IMR-90 (cell line): ENCODE measurements around the gene ASAH2. TPM values are rescaled to one million over a fixed set of nuclear protein-coding genes. Genes with fewer than 3 reads are reported as not detected.

Source experiments
- ATAC-seq: fragments of 200-7000 bp; cut with Tn5 transposase; 2 replicates; pipeline ENCODE4 v1.9.1; 2020; ENCODE audit warnings: low read depth, mild to moderate bottlenecking, moderate library complexity
- BruUV-seq: library from RNA; stranded (reverse); fragments of 400-500 nt; replicated peaks from 2 replicates; lab custom pipeline; 2021; lab: Mats Ljungman, UMichigan
- CTCF ChIA-PET: fragments of 300-600 bp; formaldehyde crosslinking; extraction: SDS; loops from one replicate; lab custom pipeline; 2021; ENCODE audit warnings: antibody characterized with exemption; lab: Yijun Ruan, JAX
- POLR2A ChIA-PET: fragments of 300-600 bp; sonication (Branson Sonifier 250); formaldehyde crosslinking; loops from one replicate; lab custom pipeline; 2022; ENCODE audit warnings: antibody characterized with exemption; ENCODE audit not compliant: unreplicated experiment; lab: Charles Lee
- DNase-seq: peaks from one replicate; pipeline ENCODE4 v3.0.0; 2013
- H2AFZ ChIP-seq: replicated peaks from 2 replicates; pipeline ENCODE3; 2013; ENCODE audit warnings: low read length, mild to moderate bottlenecking; ENCODE audit not compliant: poor library complexity
- H2AK5ac ChIP-seq: 2 replicates; pipeline ENCODE4 v1.6.1; 2013; ENCODE audit warnings: low read depth, low read length, inconsistent platforms
- H2AK9ac ChIP-seq: replicated peaks from 2 replicates; pipeline ENCODE3; 2013; ENCODE audit warnings: mild to moderate bottlenecking, low read depth, low read length, moderate library complexity; ENCODE audit not compliant: poor library complexity
- H2BK120ac ChIP-seq: 2 replicates; pipeline ENCODE4 v1.6.1; 2013; ENCODE audit warnings: low read depth, low read length, inconsistent platforms
- H2BK15ac ChIP-seq: 3 replicates; pipeline ENCODE4 v1.6.1; 2013; ENCODE audit warnings: low read depth, low read length, inconsistent platforms
- H2BK20ac ChIP-seq: 2 replicates; pipeline ENCODE4 v1.6.1; 2013; ENCODE audit warnings: low read depth, mild to moderate bottlenecking, inconsistent platforms, low read length, moderate library complexity
- H2BK5ac ChIP-seq: 2 replicates; pipeline ENCODE4 v1.6.1; 2013; ENCODE audit warnings: mild to moderate bottlenecking, low read depth, low read length, inconsistent platforms; ENCODE audit not compliant: poor library complexity, severe bottlenecking
- H3K14ac ChIP-seq: replicated peaks from 2 replicates; pipeline ENCODE4 v1.6.1; 2013; ENCODE audit warnings: low read depth, low read length, inconsistent platforms
- H3K18ac ChIP-seq: 2 replicates; pipeline ENCODE4 v1.6.1; 2013; ENCODE audit warnings: low read depth, low read length, control low read depth
- H3K23ac ChIP-seq: 2 replicates; pipeline ENCODE4 v1.6.1; 2013; ENCODE audit warnings: low read depth, low read length, inconsistent platforms
- H3K27ac ChIP-seq: 2 replicates; pipeline ENCODE4 v1.5.1; 2013; ENCODE audit warnings: mild to moderate bottlenecking, control low read depth, low read length; ENCODE audit not compliant: insufficient read depth
- H3K27me3 ChIP-seq: 2 replicates; pipeline ENCODE4 v1.6.1; 2013; ENCODE audit warnings: low read length; ENCODE audit not compliant: control insufficient read depth, insufficient read depth
- H3K36me3 ChIP-seq: 2 replicates; pipeline ENCODE4 v1.6.1; 2013; ENCODE audit warnings: low read length, mixed read lengths; ENCODE audit not compliant: control insufficient read depth, insufficient read depth
- H3K4ac ChIP-seq: 2 replicates; pipeline ENCODE4 v1.6.1; 2013; ENCODE audit warnings: low read depth, low read length, inconsistent platforms
- H3K4me1 ChIP-seq: 2 replicates; pipeline ENCODE4 v1.6.1; 2013; ENCODE audit warnings: low read length, mixed read lengths; ENCODE audit not compliant: control insufficient read depth, insufficient read depth
- H3K4me2 ChIP-seq: 2 replicates; pipeline ENCODE4 v1.6.1; 2013; ENCODE audit warnings: low read depth, mild to moderate bottlenecking, control low read depth, low read length, moderate library complexity
- H3K4me3 ChIP-seq: 2 replicates; pipeline ENCODE4 v1.5.1; 2013; ENCODE audit warnings: low read depth, mild to moderate bottlenecking, control low read depth, low read length, moderate library complexity; ENCODE audit not compliant: insufficient read depth
- H3K56ac ChIP-seq: 2 replicates; pipeline ENCODE4 v1.6.1; 2013; ENCODE audit warnings: low read length, inconsistent platforms; ENCODE audit not compliant: insufficient read depth; ENCODE audit errors: extremely low read depth
- H3K79me1 ChIP-seq, 2 experiments: 2 replicates each; pipeline ENCODE4 v1.6.1; 2013; ENCODE audit warnings: low read length in 2 of 2, inconsistent platforms in 1 of 2, low read depth in 1 of 2
- H3K9ac ChIP-seq: 2 replicates; pipeline ENCODE4 v1.6.1; 2013; ENCODE audit warnings: low read depth, low read length, control low read depth
- H3K9me1 ChIP-seq: 2 replicates; pipeline ENCODE4 v1.6.1; 2013; ENCODE audit warnings: low read length, inconsistent platforms; ENCODE audit not compliant: insufficient read depth
- H3K9me3 ChIP-seq: 2 replicates; pipeline ENCODE4 v1.6.1; 2013; ENCODE audit warnings: low read length; ENCODE audit not compliant: control insufficient read depth, insufficient read depth
- H4K20me1 ChIP-seq: 2 replicates; pipeline ENCODE4 v1.6.1; 2013; ENCODE audit warnings: low read length, inconsistent platforms; ENCODE audit not compliant: insufficient read depth
- H4K5ac ChIP-seq: 2 replicates; pipeline ENCODE4 v1.6.1; 2013; ENCODE audit warnings: mild to moderate bottlenecking, low read depth, low read length, control low read depth
- H4K8ac ChIP-seq, 2 experiments: 2 replicates each; pipeline ENCODE4 v1.6.1; 2013; ENCODE audit warnings: low read depth in 2 of 2, low read length in 2 of 2, control low read depth in 1 of 2, inconsistent platforms in 1 of 2
- H4K91ac ChIP-seq: 2 replicates; pipeline ENCODE4 v1.6.1; 2013; ENCODE audit warnings: low read depth, low read length, inconsistent platforms; ENCODE audit not compliant: insufficient read depth
- CTCF ChIP-seq: conservative IDR thresholded peaks from 2 replicates; pipeline ENCODE4 v1.5.1; 2012; ENCODE audit warnings: mild to moderate bottlenecking, low read depth, low read length, improper control_type of control experiment
- FOS ChIP-seq: fragments of 150-350 bp; IDR thresholded peaks from 2 replicates; pipeline ENCODE4 v1.6.1; 2016; ENCODE audit warnings: low read depth, low read length
- MAFK ChIP-seq: IDR thresholded peaks from 2 replicates; pipeline ENCODE4 v1.6.1; 2012; ENCODE audit warnings: low read depth, low read length, improper control_type of control experiment
- NFE2L2 ChIP-seq: fragments of 150-350 bp; IDR thresholded peaks from 2 replicates; pipeline ENCODE4 v1.6.1; 2016; ENCODE audit warnings: low read depth, mild to moderate bottlenecking, low read length
- RAD21 ChIP-seq: IDR thresholded peaks from 2 replicates; pipeline ENCODE4 v1.6.1; 2012; ENCODE audit warnings: low read length, improper control_type of control experiment
- RFX5 ChIP-seq: IDR thresholded peaks from 2 replicates; pipeline ENCODE4 v1.8.0; 2012; ENCODE audit warnings: low read depth, mild to moderate bottlenecking, low read length, moderate library complexity
- dilution Hi-C: fragments of 300-500 bp; cut with HindIII; formaldehyde crosslinking; loops from one replicate; pipeline ENCODE4 v1.14.3; 2018; ENCODE audit warnings: low sequenced_read_pairs; ENCODE audit not compliant: unreplicated experiment
- in situ Hi-C: fragments of 300-500 bp; cut with MboI; formaldehyde crosslinking; loops from 3 replicates; pipeline ENCODE4 v1.14.3; 2019; ENCODE audit warnings: low sequenced_read_pairs, inconsistent platforms, mixed read lengths
- intact Hi-C: fragments of 100-400 bp; cut with micrococcal nuclease; formaldehyde crosslinking; loops from 2 replicates; pipeline ENCODE4 v1.10.0; 2022
- polyA plus RNA-seq, 3 experiments: library from polyadenylated mRNA; depleted of rRNA; stranded (reverse); fragments of >200 nt; gene quantifications; 2 replicates each; pipeline ENCODE4 v1.2.3, GENCODE V29; 2012; ENCODE audit warnings: low replicate concordance in 1 of 3
- total RNA-seq: library from RNA; depleted of rRNA; stranded (reverse); fragments of >200 nt; gene quantifications from 2 replicates; pipeline ENCODE4 v1.2.3, GENCODE V29; 2012

The ASAH2 gene
- total and polyA plus RNA-seq, 2 of the 4 experiments (the other 2 are of a cell fraction): 0.18 to 0.31 TPM

GRCh38 chr10:50232261-50232639, 19.1 kb downstream of the ASAH2 start:
- H4K5ac ChIP-seq: no peak overlapping the region
- no peak overlapping the region for H2AK5ac ChIP-seq
- H3K9me3 ChIP-seq: no peaks in the 10 kb centered on the region
- H3K27me3 ChIP-seq: peaks cover 43% of the 10 kb centered on the region
- H2AFZ ChIP-seq: no peak overlapping the region
- H3K9ac ChIP-seq: no peak overlapping the region
- no peaks in the 10 kb centered on the region for H3K79me1 ChIP-seq
- no peak overlapping the region for H3K23ac ChIP-seq
- H3K4me3 ChIP-seq: no peak overlapping the region
- ChIA-PET CTCF (no interaction called here), POLR2A (no interaction called here)
- H2AK9ac ChIP-seq: no peak overlapping the region
- no peak overlapping the region for H2BK120ac ChIP-seq
- H3K4me1 ChIP-seq: no peaks in the 10 kb centered on the region
- no TSS peak for BruUV-seq
- H2BK20ac ChIP-seq: no peak overlapping the region
- H3K9me1 ChIP-seq: no peaks in the 10 kb centered on the region
- H3K56ac ChIP-seq: no peak overlapping the region
- no peak overlapping the region for H4K8ac ChIP-seq
- H3K36me3 ChIP-seq: no peaks in the 10 kb centered on the region
- H4K91ac ChIP-seq: no peak overlapping the region
- DNase-seq (no peak), ATAC-seq (no peak)
- dilution Hi-C loops: no loop called here
- H2BK15ac ChIP-seq: no peak overlapping the region
- H4K20me1 ChIP-seq: no peaks in the 10 kb centered on the region
- no peak overlapping the region for H3K4ac ChIP-seq
- no peak overlapping the region for H3K4me2 ChIP-seq
- intact Hi-C loops: no loop called here
- in situ Hi-C loops: no loop called here
- no peak overlapping the region for H3K14ac ChIP-seq
- H2BK5ac ChIP-seq: no peak overlapping the region
- H3K27ac ChIP-seq: no peak overlapping the region
- no peak overlapping the region for H3K18ac ChIP-seq
- no peak for TF ChIP-seq RFX5
- TF ChIP-seq FOS: no peak
- TF ChIP-seq MAFK: no peak
- TF ChIP-seq RAD21: no peak
- no peak for TF ChIP-seq CTCF
- no peak for TF ChIP-seq NFE2L2
